ENCODE measurements around the gene RPN2.

DNA sequence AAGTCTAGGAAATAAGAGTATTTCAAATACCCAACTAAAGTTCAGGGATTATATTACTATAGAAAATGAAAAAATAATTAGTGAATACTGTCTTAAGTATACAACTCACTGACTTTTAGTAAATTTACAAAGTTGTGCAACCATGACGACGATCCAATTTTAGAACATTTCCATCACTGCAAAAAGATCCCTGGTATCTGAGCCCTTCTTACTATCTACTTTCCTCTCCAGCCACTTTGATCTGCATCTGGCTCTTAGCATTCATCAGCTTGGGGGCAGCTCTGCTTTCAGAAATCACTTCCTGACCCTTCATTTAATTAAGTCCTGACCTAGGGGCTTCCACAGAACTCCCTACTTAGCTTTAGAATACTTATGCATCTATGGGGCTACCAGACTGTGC lies 45.2 kb upstream of the RPN2 start:
- TF ChIP-seq, protein P1, sequence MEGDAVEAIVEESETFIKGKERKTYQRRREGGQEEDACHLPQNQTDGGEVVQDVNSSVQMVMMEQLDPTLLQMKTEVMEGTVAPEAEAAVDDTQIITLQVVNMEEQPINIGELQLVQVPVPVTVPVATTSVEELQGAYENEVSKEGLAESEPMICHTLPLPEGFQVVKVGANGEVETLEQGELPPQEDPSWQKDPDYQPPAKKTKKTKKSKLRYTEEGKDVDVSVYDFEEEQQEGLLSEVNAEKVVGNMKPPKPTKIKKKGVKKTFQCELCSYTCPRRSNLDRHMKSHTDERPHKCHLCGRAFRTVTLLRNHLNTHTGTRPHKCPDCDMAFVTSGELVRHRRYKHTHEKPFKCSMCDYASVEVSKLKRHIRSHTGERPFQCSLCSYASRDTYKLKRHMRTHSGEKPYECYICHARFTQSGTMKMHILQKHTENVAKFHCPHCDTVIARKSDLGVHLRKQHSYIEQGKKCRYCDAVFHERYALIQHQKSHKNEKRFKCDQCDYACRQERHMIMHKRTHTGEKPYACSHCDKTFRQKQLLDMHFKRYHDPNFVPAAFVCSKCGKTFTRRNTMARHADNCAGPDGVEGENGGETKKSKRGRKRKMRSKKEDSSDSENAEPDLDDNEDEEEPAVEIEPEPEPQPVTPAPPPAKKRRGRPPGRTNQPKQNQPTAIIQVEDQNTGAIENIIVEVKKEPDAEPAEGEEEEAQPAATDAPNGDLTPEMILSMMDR (conservative IDR thresholded peaks at IDR 0.05 in 1 of 2, IDR thresholded peaks at IDR 0.05 in 1 of 2; ENCODE audit: extremely low read depth in 1 of 2, insufficient read depth in 1 of 2, low read depth in 1 of 2, low read length in 2 of 2): no peak
- no peak for TF ChIP-seq EZH2 (IDR thresholded peaks at IDR 0.05; ENCODE audit: borderline replicate concordance, low read length)
